Gastrocnemius medialis (tissue), 4 donors: ENCODE data around the gene KCNS1. TPM values are rescaled to one million over a fixed set of nuclear protein-coding genes. Genes with fewer than 3 reads are reported as not detected.

Source experiments
- ATAC-seq, 2 donors: fragments of 150-250 bp; one replicate each; pipeline ENCODE4 v1.9.1; 2016
- DNase-seq, 2 donors: peaks; one replicate each; pipeline ENCODE4 v3.0.0-alpha.2; 2019
- H3K27ac ChIP-seq, 4 donors: fragments of 200-600 bp; sonication (generic); 1 replicate in 1 of 4; 2 replicates in 3 of 4; pipeline ENCODE4 v1.5.1; 2016 to 2018; ENCODE audit warnings: mild to moderate bottlenecking in 2 of 4, moderate library complexity in 1 of 4
- H3K27me3 ChIP-seq, 3 donors: fragments of 200-600 bp; sonication (generic) in 2 of 3; 1 replicate in 1 of 3; 2 replicates in 2 of 3; pipeline versions ENCODE4 v1.5.1 to v1.6.0; 2016 to 2019; ENCODE audit warnings: mild to moderate bottlenecking in 1 of 3, moderate library complexity in 1 of 3
- H3K36me3 ChIP-seq, 2 donors: fragments of 200-600 bp; sonication (generic) in 1 of 2; one replicate each; pipeline ENCODE4 v1.5.1; 2017 to 2018
- H3K4me1 ChIP-seq, 2 donors: fragments of 200-600 bp; sonication (generic) in 1 of 2; one replicate each; pipeline ENCODE4 v1.5.1; 2016 to 2017; ENCODE audit warnings: mild to moderate bottlenecking in 2 of 2
- H3K4me3 ChIP-seq, 4 donors: fragments of 200-600 bp; sonication (generic) in 3 of 4; 1 replicate in 1 of 4; 2 replicates in 3 of 4; pipeline ENCODE4 v1.5.1; 2016 to 2019; ENCODE audit warnings: mild to moderate bottlenecking in 2 of 4
- H3K9me3 ChIP-seq, 3 donors: fragments of 200-600 bp; sonication (generic) in 2 of 3; 1 replicate in 1 of 3; 2 replicates in 2 of 3; pipeline ENCODE4 v1.5.1; 2016 to 2019
- POLR2A ChIP-seq, 2 donors: fragments of 450-650 bp; IDR thresholded peaks; one replicate each; pipeline ENCODE4 v1.6.1; 2017; ENCODE audit warnings: antibody characterized with exemption in 2 of 2, mild to moderate bottlenecking in 2 of 2, moderate library complexity in 2 of 2
- in situ Hi-C, 4 donors: fragments of 200-750 bp; cut with MboI; loops; one replicate each; pipeline versions ENCODE4 v1.15.0 to v1.8.0; 2017; ENCODE audit warnings: low sequenced_read_pairs in 4 of 4
- intact Hi-C: fragments of 100-400 bp; cut with DNase I; formaldehyde crosslinking; loops from one replicate; pipeline ENCODE4 v1.15.1; 2023; ENCODE audit warnings: low total_unique reads
- total RNA-seq, 4 donors: library from RNA; depleted of rRNA; stranded (reverse); fragments of >200 nt; gene quantifications; one replicate each; pipeline versions ENCODE4 v1.1.0 to v1.2.3, GENCODE V29; 2016
- TF ChIP-seq, protein P1 (sequence below), 5 experiments: fragments of 450-650 bp in 3 of 5; fragments of 200-600 bp in 2 of 5; sonication (generic) in 2 of 5; IDR thresholded peaks in 4 of 5; conservative IDR thresholded peaks in 1 of 5; 1 replicate in 4 of 5; 2 replicates in 1 of 5; pipeline ENCODE4 v1.5.1; 2016 to 2019; ENCODE audit warnings: antibody characterized with exemption in 5 of 5, mild to moderate bottlenecking in 3 of 5, moderate library complexity in 3 of 5

The KCNS1 gene
- total RNA-seq, 4 donors from 2014 or later: not detected

DNA sequence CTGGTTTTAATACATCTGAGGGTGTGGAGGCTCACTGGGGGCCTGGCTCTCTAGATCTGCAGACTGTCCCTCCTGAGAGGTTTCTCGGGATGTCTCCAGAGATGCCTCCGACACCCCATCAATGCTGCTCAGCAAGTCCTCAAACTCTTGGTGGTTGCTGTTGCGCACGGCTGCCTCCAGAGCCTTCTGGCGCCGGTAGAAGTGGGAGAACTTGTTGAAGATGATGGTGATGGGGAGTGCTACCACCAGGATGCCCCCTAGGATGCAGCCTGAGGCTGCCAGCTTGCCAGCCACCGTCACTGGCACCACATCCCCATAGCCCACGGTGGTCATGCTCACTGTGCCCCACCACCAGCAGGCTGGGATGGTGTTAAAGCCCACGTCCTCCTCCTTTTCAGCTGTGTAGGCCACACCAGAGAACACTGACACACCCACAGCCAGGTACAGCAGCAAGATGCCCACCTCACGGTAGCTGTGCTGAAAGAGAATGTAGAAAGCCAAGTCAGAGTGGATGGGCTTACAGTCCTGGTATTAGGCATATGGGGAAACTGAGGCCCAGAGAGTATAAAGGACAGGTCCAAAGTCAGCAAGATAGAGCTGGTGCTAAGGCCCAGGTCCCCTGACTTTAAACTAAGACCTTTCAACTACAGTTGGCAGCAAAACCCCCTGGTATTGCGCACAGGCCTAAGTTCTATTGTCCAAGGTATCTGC, 5.9 kb downstream of the KCNS1 start:
- intact Hi-C loops (loop anchor here (1.0 to 10.0 kb wide), 2 partner anchors 51 to 80 kb away; no protein-coding TSS in a partner anchor), in situ Hi-C loops (loop anchor here in 2 of 4 donors (10.0 kb wide), 1 partner anchor 50 kb away; no protein-coding TSS in a partner anchor)
- ATAC-seq (no peak), DNase-seq (no peak)
- Histone ChIP-seq H3K27me3 (peaks cover 34 to 39% (median 37%) of the 10 kb centered on the region in 3 donors), H3K4me3 (no peak overlapping the region), H3K9me3 (no peaks in the 10 kb centered on the region), H3K27ac (no peak overlapping the region), H3K36me3 (no peaks in the 10 kb centered on the region), H3K4me1 (no peaks in the 10 kb centered on the region)
- no peak for TF ChIP-seq POLR2A (IDR thresholded peaks at IDR 0.05)
- TF ChIP-seq, protein P1, sequence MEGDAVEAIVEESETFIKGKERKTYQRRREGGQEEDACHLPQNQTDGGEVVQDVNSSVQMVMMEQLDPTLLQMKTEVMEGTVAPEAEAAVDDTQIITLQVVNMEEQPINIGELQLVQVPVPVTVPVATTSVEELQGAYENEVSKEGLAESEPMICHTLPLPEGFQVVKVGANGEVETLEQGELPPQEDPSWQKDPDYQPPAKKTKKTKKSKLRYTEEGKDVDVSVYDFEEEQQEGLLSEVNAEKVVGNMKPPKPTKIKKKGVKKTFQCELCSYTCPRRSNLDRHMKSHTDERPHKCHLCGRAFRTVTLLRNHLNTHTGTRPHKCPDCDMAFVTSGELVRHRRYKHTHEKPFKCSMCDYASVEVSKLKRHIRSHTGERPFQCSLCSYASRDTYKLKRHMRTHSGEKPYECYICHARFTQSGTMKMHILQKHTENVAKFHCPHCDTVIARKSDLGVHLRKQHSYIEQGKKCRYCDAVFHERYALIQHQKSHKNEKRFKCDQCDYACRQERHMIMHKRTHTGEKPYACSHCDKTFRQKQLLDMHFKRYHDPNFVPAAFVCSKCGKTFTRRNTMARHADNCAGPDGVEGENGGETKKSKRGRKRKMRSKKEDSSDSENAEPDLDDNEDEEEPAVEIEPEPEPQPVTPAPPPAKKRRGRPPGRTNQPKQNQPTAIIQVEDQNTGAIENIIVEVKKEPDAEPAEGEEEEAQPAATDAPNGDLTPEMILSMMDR (IDR thresholded peaks at IDR 0.05 in 4 of 5, conservative IDR thresholded peaks at IDR 0.05 in 1 of 5): no peak

DNA sequence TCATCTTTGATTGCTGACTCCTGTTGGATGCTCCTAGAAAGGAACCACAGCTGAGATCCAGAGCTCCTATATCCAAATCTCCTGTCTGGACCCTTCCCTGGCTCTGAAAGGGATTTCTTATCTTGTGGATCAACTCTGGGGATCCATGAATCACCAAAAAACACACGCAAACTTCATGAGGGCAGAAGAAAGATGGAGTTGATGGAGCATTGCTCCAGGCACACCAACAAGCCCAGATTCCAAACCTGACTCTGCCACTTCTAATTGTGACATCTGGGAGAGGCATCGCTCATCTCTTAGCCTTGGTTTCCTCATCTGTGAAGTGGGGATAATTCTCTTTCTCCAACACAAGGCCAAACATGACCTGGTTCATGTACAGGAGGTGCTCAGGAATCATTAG, 6.7 kb downstream of the KCNS1 start:
- ATAC-seq (no peak), DNase-seq (no peak)
- TF ChIP-seq POLR2A (IDR thresholded peaks at IDR 0.05): no peak
- TF ChIP-seq, protein P1 (IDR thresholded peaks at IDR 0.05 in 4 of 5, conservative IDR thresholded peaks at IDR 0.05 in 1 of 5): no peak
- in situ Hi-C loops: loop anchor here in 2 of 4 donors (10.0 kb wide), 1 partner anchor 49 kb away; no protein-coding TSS in a partner anchor
- Histone ChIP-seq H3K27ac (no peak overlapping the region), H3K36me3 (no peaks in the 10 kb centered on the region), H3K4me3 (no peak overlapping the region), H3K9me3 (no peaks in the 10 kb centered on the region), H3K4me1 (no peaks in the 10 kb centered on the region), H3K27me3 (peaks cover 26 to 31% (median 29%) of the 10 kb centered on the region in 3 donors)
- intact Hi-C loops: loop anchor here (10.0 kb wide), 1 partner anchor 79 kb away; no protein-coding TSS in a partner anchor

DNA sequence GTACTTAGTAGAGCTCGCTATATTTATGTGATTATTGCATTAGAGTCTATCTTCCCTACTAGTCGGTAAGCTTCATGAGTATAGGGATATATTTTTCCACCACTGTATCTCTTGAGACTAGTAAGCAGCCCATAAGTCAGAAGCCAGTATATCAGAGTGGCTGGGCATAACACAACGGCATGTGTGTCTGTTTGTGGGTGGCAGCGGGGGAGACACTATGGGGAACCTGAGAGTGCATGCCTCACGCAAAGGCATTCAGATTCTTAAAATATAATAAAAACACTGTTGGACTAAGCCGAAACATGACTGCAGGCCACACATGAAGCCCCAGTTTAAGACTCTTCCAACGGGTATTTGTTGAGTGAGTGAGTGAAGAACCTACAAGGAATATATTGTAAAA, 8.0 kb downstream of the KCNS1 start:
- DNase-seq: no peak
- Histone ChIP-seq H3K27me3 (peaks cover 17 to 19% (median 19%) of the 10 kb centered on the region in 3 donors), H3K36me3 (no peaks in the 10 kb centered on the region), H3K4me3 (no peak overlapping the region), H3K4me1 (no peaks in the 10 kb centered on the region), H3K9me3 (no peaks in the 10 kb centered on the region), H3K27ac (no peak overlapping the region)
- intact Hi-C loops (loop anchor here (10.0 kb wide), 1 partner anchor 78 kb away; no protein-coding TSS in a partner anchor), in situ Hi-C loops (loop anchor here in 2 of 4 donors (10.0 kb wide), 1 partner anchor 48 kb away; no protein-coding TSS in a partner anchor)
- no peak for TF ChIP-seq POLR2A (IDR thresholded peaks at IDR 0.05)
- TF ChIP-seq, protein P1 (IDR thresholded peaks at IDR 0.05 in 4 of 5, conservative IDR thresholded peaks at IDR 0.05 in 1 of 5): no peak
- ATAC-seq: no peak

DNA sequence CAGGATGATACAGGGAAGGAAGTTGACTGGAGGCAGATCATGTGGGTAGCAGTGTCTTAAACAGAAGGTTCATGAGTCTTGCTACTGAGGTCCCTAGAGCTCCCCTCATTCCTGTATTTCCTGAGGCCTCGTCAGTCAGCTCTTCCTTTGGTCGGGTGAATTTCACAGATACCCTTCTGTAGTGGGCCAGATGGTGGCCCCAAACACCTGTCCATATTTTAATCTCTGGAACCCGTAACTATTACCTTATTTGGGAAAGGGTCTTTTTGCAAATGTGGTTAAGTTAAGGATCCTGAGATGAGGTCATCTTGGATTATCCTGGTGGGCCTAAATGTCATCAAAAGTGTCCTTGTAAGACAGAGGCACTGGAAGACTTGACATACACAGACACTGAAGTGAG, 9.6 kb downstream of the KCNS1 start:
- no peak for DNase-seq
- in situ Hi-C loops (loop anchor here in 2 of 4 donors (10.0 kb wide), 1 partner anchor 47 kb away; no protein-coding TSS in a partner anchor), intact Hi-C loops (loop anchor here (10.0 kb wide), 1 partner anchor 77 kb away; no protein-coding TSS in a partner anchor)

More for the DNA sequence above, 9.6 kb downstream of the KCNS1 start:
- Histone ChIP-seq H3K36me3 (no peaks in the 10 kb centered on the region), H3K4me1 (no peaks in the 10 kb centered on the region), H3K27me3 (peaks cover 2 to 5% (median 5%) of the 10 kb centered on the region in 3 donors), H3K27ac (no peak overlapping the region), H3K9me3 (no peaks in the 10 kb centered on the region), H3K4me3 (no peak overlapping the region)
- no peak for TF ChIP-seq POLR2A (IDR thresholded peaks at IDR 0.05)
- TF ChIP-seq, protein P1 (IDR thresholded peaks at IDR 0.05 in 4 of 5, conservative IDR thresholded peaks at IDR 0.05 in 1 of 5): no peak
- ATAC-seq: no peak
